Breast epithelium (tissue), 3 donors: Measurements from ENCODE around the gene AATK.

Experiments
- POLR2A ChIP-seq: fragments of 450-650 bp; IDR thresholded peaks from one replicate; pipeline ENCODE4 v1.6.1; 2016; ENCODE audit warnings: antibody characterized with exemption, mild to moderate bottlenecking, moderate library complexity
- TF ChIP-seq, protein P1 (sequence below), 3 donors: fragments of 450-650 bp; IDR thresholded peaks; one replicate each; pipeline ENCODE4 v1.5.1; 2016 to 2017; ENCODE audit warnings: antibody characterized with exemption in 3 of 3, mild to moderate bottlenecking in 3 of 3, moderate library complexity in 3 of 3

- TF ChIP-seq, protein P1, sequence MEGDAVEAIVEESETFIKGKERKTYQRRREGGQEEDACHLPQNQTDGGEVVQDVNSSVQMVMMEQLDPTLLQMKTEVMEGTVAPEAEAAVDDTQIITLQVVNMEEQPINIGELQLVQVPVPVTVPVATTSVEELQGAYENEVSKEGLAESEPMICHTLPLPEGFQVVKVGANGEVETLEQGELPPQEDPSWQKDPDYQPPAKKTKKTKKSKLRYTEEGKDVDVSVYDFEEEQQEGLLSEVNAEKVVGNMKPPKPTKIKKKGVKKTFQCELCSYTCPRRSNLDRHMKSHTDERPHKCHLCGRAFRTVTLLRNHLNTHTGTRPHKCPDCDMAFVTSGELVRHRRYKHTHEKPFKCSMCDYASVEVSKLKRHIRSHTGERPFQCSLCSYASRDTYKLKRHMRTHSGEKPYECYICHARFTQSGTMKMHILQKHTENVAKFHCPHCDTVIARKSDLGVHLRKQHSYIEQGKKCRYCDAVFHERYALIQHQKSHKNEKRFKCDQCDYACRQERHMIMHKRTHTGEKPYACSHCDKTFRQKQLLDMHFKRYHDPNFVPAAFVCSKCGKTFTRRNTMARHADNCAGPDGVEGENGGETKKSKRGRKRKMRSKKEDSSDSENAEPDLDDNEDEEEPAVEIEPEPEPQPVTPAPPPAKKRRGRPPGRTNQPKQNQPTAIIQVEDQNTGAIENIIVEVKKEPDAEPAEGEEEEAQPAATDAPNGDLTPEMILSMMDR (IDR thresholded peaks at IDR 0.05): no peak
- TF ChIP-seq POLR2A: no peak
These were observed 24.6 kb upstream of the AATK start for GRCh38 chr17:81190591-81190990.
